ENCODE data around the gene TRHDE.

The TRHDE gene

GRCh38 chr12:72267974-72268373 is 4.2 kb upstream of the TRHDE start:
- no peak for DNase-seq
- TF ChIP-seq GATA1 (IDR thresholded peaks at IDR 0.05; ENCODE audit: low read depth, low read length) (no peak), POLR2A (IDR thresholded peaks at IDR 0.05; ENCODE audit: low read length) (no peak)

GRCh38 chr12:72268386-72268785 is 3.8 kb upstream of the TRHDE start:
- TF ChIP-seq POLR2A (IDR thresholded peaks at IDR 0.05; ENCODE audit: low read length) (no peak), GATA1 (IDR thresholded peaks at IDR 0.05; ENCODE audit: low read depth, low read length) (no peak)
- no peak for DNase-seq

GRCh38 chr12:72269491-72269890 is 2.7 kb upstream of the TRHDE start:
- TF ChIP-seq GATA1 (IDR thresholded peaks at IDR 0.05; ENCODE audit: low read depth, low read length), result no peak
- no peak for TF ChIP-seq POLR2A (IDR thresholded peaks at IDR 0.05; ENCODE audit: low read length)
- DNase-seq, result no peak

GRCh38 chr12:72270246-72270645 is 1.9 kb upstream of the TRHDE start:
- no peak for TF ChIP-seq POLR2A (IDR thresholded peaks at IDR 0.05; ENCODE audit: low read length)
- no peak for TF ChIP-seq GATA1 (IDR thresholded peaks at IDR 0.05; ENCODE audit: low read depth, low read length)
- no peak for DNase-seq

- TF ChIP-seq POLR2A (IDR thresholded peaks at IDR 0.05; ENCODE audit: low read length), result no peak
- no peak for TF ChIP-seq GATA1 (IDR thresholded peaks at IDR 0.05; ENCODE audit: low read depth, low read length)
Measured at GRCh38 chr12:72270961-72271360, 1.2 kb upstream of the TRHDE start.

GRCh38 chr12:72271451-72272090 is 599 bp upstream of the TRHDE start:
- DNase-seq, result peak; percentile 10 to 17
- TF ChIP-seq POLR2A (IDR thresholded peaks at IDR 0.05; ENCODE audit: low read length) (no peak), GATA1 (IDR thresholded peaks at IDR 0.05; ENCODE audit: low read depth, low read length) (no peak)

More at GRCh38 chr12:72270961-72271360, 1.2 kb upstream of the TRHDE start:
- DNase-seq, result no peak

GRCh38 chr12:72272731-72273498 is 745 bp downstream of the TRHDE start:
- TF ChIP-seq GATA1 (IDR thresholded peaks at IDR 0.05; ENCODE audit: low read depth, low read length) (no peak), POLR2A (IDR thresholded peaks at IDR 0.05; ENCODE audit: low read length) (no peak)
- DNase-seq, result no peak

- TF ChIP-seq POLR2A (IDR thresholded peaks at IDR 0.05; ENCODE audit: low read length) (no peak), GATA1 (IDR thresholded peaks at IDR 0.05; ENCODE audit: low read depth, low read length) (no peak)
- no peak for DNase-seq
Measured at GRCh38 chr12:72273499-72273837, 1.3 kb downstream of the TRHDE start.

- DNase-seq, result no peak
- no peak for TF ChIP-seq GATA1 (IDR thresholded peaks at IDR 0.05; ENCODE audit: low read depth, low read length)
- TF ChIP-seq POLR2A (IDR thresholded peaks at IDR 0.05; ENCODE audit: low read length), result no peak
Measured at GRCh38 chr12:72273851-72274351, 1.7 kb downstream of the TRHDE start.

GRCh38 chr12:72274931-72275330 is 2.8 kb downstream of the TRHDE start:
- no peak for TF ChIP-seq POLR2A (IDR thresholded peaks at IDR 0.05; ENCODE audit: low read length)
- TF ChIP-seq GATA1 (IDR thresholded peaks at IDR 0.05; ENCODE audit: low read depth, low read length), result no peak
- DNase-seq, result no peak

- DNase-seq, result no peak
- TF ChIP-seq GATA1 (IDR thresholded peaks at IDR 0.05; ENCODE audit: low read depth, low read length), result no peak
- TF ChIP-seq POLR2A (IDR thresholded peaks at IDR 0.05; ENCODE audit: low read length), result no peak
Measured at GRCh38 chr12:72275526-72275925, 3.4 kb downstream of the TRHDE start.

GRCh38 chr12:72276181-72276805 is 4.1 kb downstream of the TRHDE start:
- DNase-seq, result no peak
- TF ChIP-seq GATA1 (IDR thresholded peaks at IDR 0.05; ENCODE audit: low read depth, low read length) (no peak), POLR2A (IDR thresholded peaks at IDR 0.05; ENCODE audit: low read length) (no peak)

- DNase-seq, result no peak
Measured at GRCh38 chr12:72277415-72277814, 5.2 kb downstream of the TRHDE start.

GRCh38 chr12:72278894-72279293 is 6.7 kb downstream of the TRHDE start:
- DNase-seq, result no peak
- TF ChIP-seq GATA1 (IDR thresholded peaks at IDR 0.05; ENCODE audit: low read depth, low read length), result no peak
- TF ChIP-seq POLR2A (IDR thresholded peaks at IDR 0.05; ENCODE audit: low read length), result no peak

More at GRCh38 chr12:72277415-72277814, 5.2 kb downstream of the TRHDE start:
- TF ChIP-seq GATA1 (IDR thresholded peaks at IDR 0.05; ENCODE audit: low read depth, low read length), result no peak
- TF ChIP-seq POLR2A (IDR thresholded peaks at IDR 0.05; ENCODE audit: low read length), result no peak
